GM12891 (cell line): Measurements from ENCODE around the gene SYNM.

Experiments
- POLR2A ChIP-seq: IDR thresholded peaks from 2 replicates; pipeline ENCODE4 v1.6.1; 2011; ENCODE audit warnings: low read depth, low read length, control low read depth
- POLR2AphosphoS5 ChIP-seq: IDR thresholded peaks from 2 replicates; pipeline ENCODE4 v1.6.1; 2011; ENCODE audit warnings: low read depth, low read length, control low read depth
- POU2F2 ChIP-seq: IDR thresholded peaks from 2 replicates; pipeline ENCODE4 v1.6.1; 2011; ENCODE audit warnings: low read depth, mild to moderate bottlenecking, control low read depth, low read length, moderate library complexity
- TAF1 ChIP-seq: IDR thresholded peaks from 2 replicates; pipeline ENCODE4 v1.6.1; 2011; ENCODE audit warnings: low read depth, low read length, control low read depth

DNA sequence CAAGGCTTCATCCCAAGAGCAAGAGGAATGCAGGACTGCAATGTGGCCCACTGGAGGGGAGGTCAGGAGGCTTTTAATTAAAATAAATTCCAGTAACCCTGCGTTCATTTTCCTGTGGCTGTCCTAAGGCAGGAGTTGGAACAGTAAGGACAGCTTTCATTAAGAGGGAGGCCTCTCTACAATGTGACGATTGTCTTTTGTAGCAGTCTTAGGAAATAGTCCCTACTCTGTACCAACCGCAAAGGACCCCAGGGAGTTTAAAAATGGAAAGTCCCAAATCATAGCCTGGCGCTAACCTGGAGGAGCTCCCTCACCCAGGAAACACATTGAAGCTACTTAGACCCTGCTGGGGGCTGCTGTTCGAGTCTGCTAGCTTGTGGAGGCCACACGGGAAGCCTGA lies 62.8 kb downstream of the SYNM start:
- no peak for TF ChIP-seq POLR2A
- TF ChIP-seq POLR2AphosphoS5, result no peak
- TF ChIP-seq TAF1, result no peak
- TF ChIP-seq POU2F2, result no peak
